ENCODE data around the gene CNBP.
"Not testable (repeated sequence)": the region's sequence is repeated elsewhere in the genome, so short reads cannot be mapped to it uniquely, and the experiment has no call there.

CNBP gene

DNA sequence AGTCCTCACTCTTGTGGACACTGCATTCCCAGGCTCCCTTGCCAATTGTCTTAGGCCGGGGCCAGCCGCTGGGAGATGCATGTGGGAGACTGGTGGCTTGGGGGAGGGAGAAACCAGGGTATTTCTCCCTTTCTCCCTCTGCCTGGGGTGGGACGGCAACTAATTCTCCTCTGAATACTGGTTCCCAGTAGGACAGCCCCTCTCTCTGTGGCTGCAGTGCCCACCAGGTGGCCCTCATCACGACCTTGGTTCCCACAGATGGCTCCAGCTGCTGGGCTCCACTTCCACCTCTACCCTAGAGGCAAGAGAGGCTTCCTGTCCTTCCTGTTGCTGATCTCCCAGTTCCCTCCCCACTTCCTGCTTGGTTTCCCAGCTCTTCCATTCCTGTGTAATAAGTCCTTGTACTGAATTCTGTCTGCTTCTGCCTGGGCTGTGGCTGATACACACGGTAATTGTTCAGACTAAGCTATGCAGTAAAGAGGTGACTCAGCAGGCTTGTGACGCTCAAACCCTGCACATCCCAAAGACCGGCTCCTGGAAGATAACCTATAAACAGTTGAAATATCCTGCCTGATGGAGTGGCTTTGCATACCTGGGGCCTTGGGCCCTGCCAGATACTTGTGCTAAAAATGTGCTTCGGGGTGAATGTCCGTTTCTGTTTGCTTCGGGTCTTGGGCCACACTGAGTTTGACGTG is 45.3 kb upstream of the CNBP start:
- no peak overlapping the region for H2AK5ac ChIP-seq (ENCODE audit: low read length)
- H3K4me2 ChIP-seq (ENCODE audit: low read length): no peak overlapping the region
- peak overlapping the region; percentile 87 for H4K91ac ChIP-seq (ENCODE audit: low read depth, low read length)
- peak overlapping the region; percentile 32 for H2AFZ ChIP-seq (ENCODE audit: insufficient read depth, low read length, poor library complexity)
- peak overlapping the region; percentile 69 for H3K27ac ChIP-seq (ENCODE audit: low read depth, low read length)
- no peaks in the 10 kb centered on the region for H3K36me3 ChIP-seq (ENCODE audit: control insufficient read depth in 1 of 2, insufficient read depth in 2 of 2, low read length in 2 of 2)
- H4K12ac ChIP-seq (ENCODE audit: low read depth, low read length): peak overlapping the region; percentile 39
- H3K23ac ChIP-seq (ENCODE audit: low read length): no peak overlapping the region
- H3K4ac ChIP-seq (ENCODE audit: low read depth, low read length): peak overlapping the region; percentile 30
- peaks cover 10 to 11% of the 10 kb centered on the region in 2 experiments for H3K4me1 ChIP-seq (ENCODE audit: control insufficient read depth in 1 of 2, insufficient read depth in 2 of 2, low read length in 2 of 2)
- WGBS (ENCODE audit: extremely low coverage, insufficient coverage, insufficient read length): no CpG with 5 or more reads among the region's 11 CpGs
- H3K27me3 ChIP-seq (ENCODE audit: insufficient read depth, low read length): no peaks in the 10 kb centered on the region
- no peak overlapping the region for H3K9ac ChIP-seq (ENCODE audit: low read length)
- H2BK5ac ChIP-seq (ENCODE audit: low read depth, low read length, poor library complexity): peak overlapping the region; percentile 18
- no peaks in the 10 kb centered on the region for H3K9me3 ChIP-seq (ENCODE audit: insufficient read depth, low read depth, low read length)
- no peak overlapping the region for H2BK12ac ChIP-seq (ENCODE audit: low read length)
- DNase-seq: peak; percentile 63 to 76
- H3K79me1 ChIP-seq (ENCODE audit: low read length): peaks cover 8% of the 10 kb centered on the region
- no peaks in the 10 kb centered on the region for H3K79me2 ChIP-seq (ENCODE audit: control insufficient read depth, insufficient read depth, low read length, poor library complexity)
- H2BK120ac ChIP-seq (ENCODE audit: insufficient read depth, low read length, poor library complexity): peak overlapping the region; percentile 34
- peak overlapping the region; percentile 34 for H3K18ac ChIP-seq (ENCODE audit: low read length)
- no peak overlapping the region for H3K4me3 ChIP-seq (ENCODE audit: low read depth, low read length)
- H3K14ac ChIP-seq (ENCODE audit: low read length): peak overlapping the region; percentile 49
- H4K8ac ChIP-seq (ENCODE audit: low read depth, low read length): peak overlapping the region; percentile 73

DNA sequence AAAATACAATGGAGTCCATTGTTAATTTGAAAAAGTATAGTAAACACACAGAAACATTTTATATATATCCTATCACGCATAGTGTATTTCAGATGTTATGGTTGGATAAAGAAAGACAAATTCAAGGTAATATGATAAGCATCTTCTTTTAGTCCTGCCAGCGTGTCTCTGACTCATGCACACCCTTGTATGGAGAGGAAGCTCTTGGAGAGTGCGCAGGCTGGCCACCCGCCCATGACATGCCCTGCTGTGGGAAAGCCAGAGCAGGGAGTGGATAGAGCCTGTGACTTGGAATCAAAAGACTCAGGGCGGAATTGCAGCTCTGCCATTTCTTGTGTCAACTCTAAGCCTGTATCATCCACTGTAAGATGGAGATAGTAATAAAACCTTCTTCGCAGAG is 42.7 kb upstream of the CNBP start:
- no peak overlapping the region for H3K18ac ChIP-seq (ENCODE audit: low read length)
- H3K9ac ChIP-seq (ENCODE audit: low read length): no peak overlapping the region
- H3K9me3 ChIP-seq (ENCODE audit: insufficient read depth, low read depth, low read length): no peaks in the 10 kb centered on the region
- no peak overlapping the region for H2BK5ac ChIP-seq (ENCODE audit: low read depth, low read length, poor library complexity)
- no peak overlapping the region for H2BK120ac ChIP-seq (ENCODE audit: insufficient read depth, low read length, poor library complexity)
- no peak overlapping the region for H3K4me2 ChIP-seq (ENCODE audit: low read length)
- no peak overlapping the region for H4K91ac ChIP-seq (ENCODE audit: low read depth, low read length)
- no peak overlapping the region for H2BK12ac ChIP-seq (ENCODE audit: low read length)
- DNase-seq: peak; percentile 76 to 78
- WGBS (ENCODE audit: extremely low coverage, insufficient coverage, insufficient read length): no CpG with 5 or more reads among the region's 6 CpGs
- no peak overlapping the region for H3K4ac ChIP-seq (ENCODE audit: low read depth, low read length)
- H2AK5ac ChIP-seq (ENCODE audit: low read length): no peak overlapping the region
- peaks cover 10 to 11% of the 10 kb centered on the region in 2 experiments for H3K4me1 ChIP-seq (ENCODE audit: control insufficient read depth in 1 of 2, insufficient read depth in 2 of 2, low read length in 2 of 2)
- H3K23ac ChIP-seq (ENCODE audit: low read length): no peak overlapping the region
- no peaks in the 10 kb centered on the region for H3K27me3 ChIP-seq (ENCODE audit: insufficient read depth, low read length)
- H2AFZ ChIP-seq (ENCODE audit: insufficient read depth, low read length, poor library complexity): no peak overlapping the region
- no peak overlapping the region for H4K12ac ChIP-seq (ENCODE audit: low read depth, low read length)
- H3K4me3 ChIP-seq (ENCODE audit: low read depth, low read length): no peak overlapping the region
- no peak overlapping the region for H3K27ac ChIP-seq (ENCODE audit: low read depth, low read length)
- no peaks in the 10 kb centered on the region for H3K36me3 ChIP-seq (ENCODE audit: control insufficient read depth in 1 of 2, insufficient read depth in 2 of 2, low read length in 2 of 2)
- no peaks in the 10 kb centered on the region for H3K79me2 ChIP-seq (ENCODE audit: control insufficient read depth, insufficient read depth, low read length, poor library complexity)
- no peak overlapping the region for H3K14ac ChIP-seq (ENCODE audit: low read length)
- H4K8ac ChIP-seq (ENCODE audit: low read depth, low read length): no peak overlapping the region
- peaks cover 8% of the 10 kb centered on the region for H3K79me1 ChIP-seq (ENCODE audit: low read length)

DNA sequence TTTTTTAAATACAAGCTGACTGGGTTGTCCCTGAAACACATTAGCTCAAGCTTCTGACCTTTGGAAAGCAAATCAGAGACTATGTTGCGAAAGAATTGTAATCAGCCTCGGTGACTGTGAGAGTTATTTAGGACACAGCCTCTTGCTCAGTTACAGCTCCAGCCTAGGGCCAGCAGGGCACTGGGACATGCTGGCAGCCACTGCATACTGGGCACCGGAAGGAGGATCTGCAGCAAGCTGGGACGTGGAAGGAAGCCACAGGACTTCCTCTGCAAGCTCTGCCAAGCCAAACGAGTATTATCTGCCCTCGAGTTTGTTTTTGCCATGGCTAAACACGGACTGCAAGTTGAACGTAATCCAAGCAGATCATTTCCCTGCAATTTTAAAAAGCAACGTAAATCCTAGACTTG is 41.3 kb upstream of the CNBP start:
- H3K4ac ChIP-seq (ENCODE audit: low read depth, low read length): no peak overlapping the region
- no peak overlapping the region for H3K14ac ChIP-seq (ENCODE audit: low read length)
- no peak overlapping the region for H4K12ac ChIP-seq (ENCODE audit: low read depth, low read length)
- H2AK5ac ChIP-seq (ENCODE audit: low read length): no peak overlapping the region
- H3K4me2 ChIP-seq (ENCODE audit: low read length): no peak overlapping the region
- H4K91ac ChIP-seq (ENCODE audit: low read depth, low read length): no peak overlapping the region
- H3K27ac ChIP-seq (ENCODE audit: low read depth, low read length): no peak overlapping the region
- no peaks in the 10 kb centered on the region for H3K79me2 ChIP-seq (ENCODE audit: control insufficient read depth, insufficient read depth, low read length, poor library complexity)
- no peaks in the 10 kb centered on the region for H3K27me3 ChIP-seq (ENCODE audit: insufficient read depth, low read length)
- peaks cover 10 to 11% of the 10 kb centered on the region in 2 experiments for H3K4me1 ChIP-seq (ENCODE audit: control insufficient read depth in 1 of 2, insufficient read depth in 2 of 2, low read length in 2 of 2)
- H3K18ac ChIP-seq (ENCODE audit: low read length): no peak overlapping the region
- H2AFZ ChIP-seq (ENCODE audit: insufficient read depth, low read length, poor library complexity): no peak overlapping the region
- no peaks in the 10 kb centered on the region for H3K9me3 ChIP-seq (ENCODE audit: insufficient read depth, low read depth, low read length)
- peaks cover 8% of the 10 kb centered on the region for H3K79me1 ChIP-seq (ENCODE audit: low read length)
- no peak overlapping the region for H3K23ac ChIP-seq (ENCODE audit: low read length)
- H3K36me3 ChIP-seq (ENCODE audit: control insufficient read depth in 1 of 2, insufficient read depth in 2 of 2, low read length in 2 of 2): no peaks in the 10 kb centered on the region
- H3K9ac ChIP-seq (ENCODE audit: low read length): no peak overlapping the region
- peak in 1 of 2 donors; percentile 58 for DNase-seq
- no peak overlapping the region for H2BK120ac ChIP-seq (ENCODE audit: insufficient read depth, low read length, poor library complexity)
- no peak overlapping the region for H3K4me3 ChIP-seq (ENCODE audit: low read depth, low read length)
- no peak overlapping the region for H2BK5ac ChIP-seq (ENCODE audit: low read depth, low read length, poor library complexity)
- WGBS (ENCODE audit: extremely low coverage, insufficient coverage, insufficient read length): no CpG with 5 or more reads among the region's 9 CpGs
- no peak overlapping the region for H2BK12ac ChIP-seq (ENCODE audit: low read length)
- no peak overlapping the region for H4K8ac ChIP-seq (ENCODE audit: low read depth, low read length)

DNA sequence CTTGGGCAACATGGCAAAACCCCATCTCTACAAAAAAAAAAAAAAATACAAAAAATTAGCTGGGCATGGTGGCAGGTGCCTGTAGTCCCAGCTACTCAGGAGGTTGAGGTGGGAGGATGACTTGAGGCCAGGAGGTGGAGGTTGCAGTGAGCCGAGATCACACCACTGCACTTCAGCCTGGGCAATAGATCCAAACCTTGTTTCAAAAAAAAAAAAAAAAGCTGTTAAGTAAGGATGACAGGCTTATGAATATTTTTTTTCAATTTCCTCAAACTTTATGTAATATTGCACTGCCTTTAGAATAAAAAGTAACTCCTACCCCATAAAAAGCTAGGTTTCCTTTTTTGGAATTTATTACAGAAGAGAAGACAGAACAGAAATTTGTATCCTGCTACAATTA is 40.7 kb upstream of the CNBP start:
- H3K4me3 ChIP-seq (ENCODE audit: low read depth, low read length); H4K12ac ChIP-seq (ENCODE audit: low read depth, low read length); H2BK120ac ChIP-seq (ENCODE audit: insufficient read depth, low read length, poor library complexity); H2AFZ ChIP-seq (ENCODE audit: insufficient read depth, low read length, poor library complexity); H4K91ac ChIP-seq (ENCODE audit: low read depth, low read length); H3K4me1 ChIP-seq (ENCODE audit: control insufficient read depth in 1 of 2, insufficient read depth in 2 of 2, low read length in 2 of 2); H3K18ac ChIP-seq (ENCODE audit: low read length); H3K9me3 ChIP-seq (ENCODE audit: insufficient read depth, low read depth, low read length); H3K27me3 ChIP-seq (ENCODE audit: insufficient read depth, low read length); H2BK12ac ChIP-seq (ENCODE audit: low read length); DNase-seq; H3K4ac ChIP-seq (ENCODE audit: low read depth, low read length); H3K23ac ChIP-seq (ENCODE audit: low read length); H3K9ac ChIP-seq (ENCODE audit: low read length); H2AK5ac ChIP-seq (ENCODE audit: low read length); H3K27ac ChIP-seq (ENCODE audit: low read depth, low read length); H4K8ac ChIP-seq (ENCODE audit: low read depth, low read length); H3K36me3 ChIP-seq (ENCODE audit: control insufficient read depth in 1 of 2, insufficient read depth in 2 of 2, low read length in 2 of 2); H3K14ac ChIP-seq (ENCODE audit: low read length); H2BK5ac ChIP-seq (ENCODE audit: low read depth, low read length, poor library complexity); H3K79me1 ChIP-seq (ENCODE audit: low read length); H3K79me2 ChIP-seq (ENCODE audit: control insufficient read depth, insufficient read depth, low read length, poor library complexity); H3K4me2 ChIP-seq (ENCODE audit: low read length): not testable (repeated sequence)
- no CpG with 5 or more reads among the region's 1 CpG for WGBS (ENCODE audit: extremely low coverage, insufficient coverage, insufficient read length)

All from trophoblast cell (in vitro differentiated cells and primary cell).